Right hindlimb (tissue), 1 donor: ENCODE results near the gene RAC3.

Experiments used
- DNase-seq: peaks from one replicate; pipeline ENCODE4 v3.0.0-alpha.2; 2018

The RAC3 gene

DNA sequence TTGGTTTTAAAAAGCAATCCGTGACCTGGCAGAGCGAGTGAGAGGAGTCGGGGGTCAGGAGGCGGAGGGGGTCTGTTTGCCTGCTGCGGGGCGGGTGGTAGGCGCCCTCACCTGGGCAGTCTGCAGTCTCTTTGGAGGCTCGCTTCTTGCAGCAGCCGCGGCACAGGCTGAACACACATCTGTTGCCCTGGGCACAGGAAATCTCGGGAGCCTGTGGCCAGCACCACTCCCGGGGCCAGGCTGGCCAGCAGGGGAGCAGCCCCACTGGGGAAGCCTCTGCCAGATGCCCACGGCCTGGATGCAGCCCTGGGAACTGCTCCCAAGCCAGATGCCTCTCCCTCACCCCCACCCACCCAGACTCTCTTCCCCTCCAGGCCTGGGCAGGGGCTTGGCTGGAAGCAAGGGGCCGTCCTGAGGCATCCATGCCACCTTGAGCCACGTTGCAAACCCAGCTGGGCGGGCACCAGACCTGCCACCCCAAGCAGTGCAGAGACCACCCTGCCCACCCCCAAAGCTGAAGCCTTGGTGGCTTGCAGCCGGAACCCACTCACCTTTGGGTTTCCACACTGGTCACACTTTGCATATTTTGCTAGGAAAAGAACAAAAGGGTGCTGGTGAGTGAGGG, 26.9 kb downstream of the RAC3 start:
- peak; percentile 16 for DNase-seq

DNA sequence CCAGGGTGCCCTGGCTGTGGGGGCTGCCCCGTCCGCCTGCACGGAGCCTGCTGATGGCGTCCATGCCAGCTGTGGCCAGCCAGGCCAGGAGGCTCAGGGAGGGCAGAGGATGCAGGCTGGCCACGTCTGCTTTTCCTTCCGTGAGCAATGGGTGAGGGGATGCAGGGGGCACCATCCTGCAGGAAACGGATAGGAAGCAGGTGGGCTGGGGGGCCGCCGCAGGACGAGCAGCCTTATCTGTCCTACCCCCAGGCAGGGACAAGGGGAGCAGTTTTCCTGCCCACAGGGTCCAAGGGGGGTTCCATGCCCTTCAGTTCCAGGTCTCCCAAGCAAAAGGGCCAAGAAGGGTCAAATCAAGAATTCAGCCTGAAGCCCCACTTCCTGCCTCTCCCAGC, 27.4 kb downstream of the RAC3 start:
- DNase-seq: no peak

DNA sequence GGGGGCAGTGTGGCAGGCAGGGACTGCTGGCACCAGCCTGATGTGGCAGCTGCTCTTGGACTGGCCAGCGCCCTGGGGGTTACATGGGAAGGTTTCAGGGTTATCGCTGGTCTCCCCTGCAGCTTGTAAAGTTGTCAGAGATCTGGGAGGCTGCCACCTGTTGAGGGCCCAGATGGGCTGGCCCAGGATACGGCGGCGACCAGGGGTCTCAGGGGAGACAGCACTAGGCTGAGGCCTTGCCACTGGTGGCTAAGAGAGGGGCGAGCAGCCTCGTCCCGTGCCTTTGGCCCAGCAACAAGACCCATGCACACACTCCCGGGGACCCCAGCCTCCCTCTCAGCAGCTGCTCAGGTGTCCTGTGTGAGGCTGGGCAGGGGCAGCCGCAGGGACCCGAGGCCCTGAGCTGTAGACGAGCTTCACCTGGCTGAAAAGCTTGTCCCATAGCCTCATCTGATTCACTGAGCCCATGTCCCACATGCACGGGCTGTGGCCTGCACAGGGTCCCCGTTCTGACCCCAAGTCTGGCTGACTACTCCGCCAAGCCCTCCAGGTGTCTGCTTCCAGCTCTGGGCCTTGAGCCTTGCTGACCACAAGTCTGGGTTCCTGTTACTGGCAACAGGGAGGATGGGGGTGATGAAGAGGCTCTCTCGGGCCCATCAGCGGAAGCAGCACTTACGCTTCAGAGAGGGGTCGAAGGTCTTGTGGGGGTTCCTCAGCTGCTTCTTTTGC, 28.0 kb downstream of the RAC3 start:
- DNase-seq: no peak

DNA sequence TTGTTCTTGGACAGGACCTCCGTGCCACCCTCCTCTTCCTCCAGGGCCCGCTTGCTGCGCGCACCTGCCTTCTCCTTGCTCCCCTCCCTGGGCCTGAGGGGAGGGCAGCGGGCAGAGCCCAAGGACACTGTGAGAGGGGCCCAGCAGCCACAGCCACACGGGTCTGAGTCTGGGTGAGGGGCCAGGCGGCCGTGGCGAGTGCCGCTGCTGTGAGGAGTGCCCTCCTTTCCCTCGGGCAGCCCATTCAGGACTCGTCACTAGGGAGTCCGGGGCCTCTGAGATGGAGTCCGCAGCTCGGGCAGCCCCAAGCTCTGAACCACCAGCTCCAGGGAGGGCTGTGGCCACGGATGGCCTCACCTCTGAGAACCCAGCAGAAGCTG, 28.5 kb downstream of the RAC3 start:
- no peak for DNase-seq

DNA sequence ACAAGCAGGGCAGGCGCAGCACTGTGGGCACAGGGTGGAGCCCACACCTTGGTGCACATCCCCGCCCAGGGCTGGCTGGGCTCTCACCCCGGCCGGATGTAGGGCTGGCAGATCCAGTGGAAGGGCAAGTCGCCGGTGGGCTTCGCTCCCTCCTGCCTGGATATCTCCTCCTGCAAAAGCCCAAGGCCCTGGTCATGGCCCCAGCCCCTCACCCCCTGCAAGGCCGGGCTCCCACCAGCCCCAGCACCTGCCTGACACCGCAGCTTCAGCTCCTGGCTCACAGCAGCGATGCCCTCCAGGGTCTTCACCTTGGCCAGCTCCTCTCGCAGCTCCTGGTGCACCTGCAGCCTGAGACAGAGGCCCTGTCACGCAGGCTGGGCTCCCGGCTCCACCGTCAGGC, 29.1 kb downstream of the RAC3 start:
- no peak for DNase-seq

DNA sequence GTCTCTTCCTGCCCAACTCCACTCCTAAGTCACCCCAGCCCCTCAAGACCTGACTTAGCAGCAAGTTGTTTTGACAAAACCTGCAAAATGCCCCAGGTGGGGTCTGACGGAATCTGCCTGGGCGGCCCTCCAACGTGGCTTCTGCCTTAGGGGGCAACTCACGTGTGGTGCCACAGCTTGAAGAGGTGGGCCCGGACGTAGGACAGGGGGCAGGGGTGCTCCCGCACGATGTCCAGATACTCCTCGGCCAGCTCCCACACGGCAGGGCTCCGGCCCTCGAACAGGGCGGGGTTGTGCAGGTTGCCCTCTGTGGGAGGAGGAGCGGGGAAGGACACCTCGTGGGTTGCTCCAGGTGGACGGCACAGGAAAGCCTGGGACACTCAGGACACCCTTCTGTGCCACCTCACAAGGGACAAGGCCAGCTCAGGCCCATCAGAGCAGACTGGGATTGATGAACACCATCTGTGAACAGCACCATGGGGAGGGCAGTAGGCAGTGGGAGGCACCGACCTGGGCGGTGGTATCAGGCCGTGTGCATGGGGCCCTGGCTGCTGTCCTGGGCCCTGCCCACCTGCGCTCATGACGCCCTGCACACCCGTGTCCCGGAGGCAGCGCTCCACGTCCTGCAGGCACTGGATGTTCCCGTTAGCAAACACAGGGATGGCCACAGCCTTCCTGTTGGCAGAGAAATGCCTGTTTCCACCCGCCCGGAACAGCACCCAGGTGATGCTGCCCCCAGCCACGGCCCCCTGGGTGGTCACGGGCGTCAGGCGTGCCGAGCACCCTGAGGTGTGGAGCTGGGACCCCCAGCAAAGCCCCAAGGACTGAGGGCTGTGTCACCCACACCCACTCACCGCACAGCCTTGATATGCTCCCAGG, 29.8 kb downstream of the RAC3 start:
- no peak for DNase-seq

DNA sequence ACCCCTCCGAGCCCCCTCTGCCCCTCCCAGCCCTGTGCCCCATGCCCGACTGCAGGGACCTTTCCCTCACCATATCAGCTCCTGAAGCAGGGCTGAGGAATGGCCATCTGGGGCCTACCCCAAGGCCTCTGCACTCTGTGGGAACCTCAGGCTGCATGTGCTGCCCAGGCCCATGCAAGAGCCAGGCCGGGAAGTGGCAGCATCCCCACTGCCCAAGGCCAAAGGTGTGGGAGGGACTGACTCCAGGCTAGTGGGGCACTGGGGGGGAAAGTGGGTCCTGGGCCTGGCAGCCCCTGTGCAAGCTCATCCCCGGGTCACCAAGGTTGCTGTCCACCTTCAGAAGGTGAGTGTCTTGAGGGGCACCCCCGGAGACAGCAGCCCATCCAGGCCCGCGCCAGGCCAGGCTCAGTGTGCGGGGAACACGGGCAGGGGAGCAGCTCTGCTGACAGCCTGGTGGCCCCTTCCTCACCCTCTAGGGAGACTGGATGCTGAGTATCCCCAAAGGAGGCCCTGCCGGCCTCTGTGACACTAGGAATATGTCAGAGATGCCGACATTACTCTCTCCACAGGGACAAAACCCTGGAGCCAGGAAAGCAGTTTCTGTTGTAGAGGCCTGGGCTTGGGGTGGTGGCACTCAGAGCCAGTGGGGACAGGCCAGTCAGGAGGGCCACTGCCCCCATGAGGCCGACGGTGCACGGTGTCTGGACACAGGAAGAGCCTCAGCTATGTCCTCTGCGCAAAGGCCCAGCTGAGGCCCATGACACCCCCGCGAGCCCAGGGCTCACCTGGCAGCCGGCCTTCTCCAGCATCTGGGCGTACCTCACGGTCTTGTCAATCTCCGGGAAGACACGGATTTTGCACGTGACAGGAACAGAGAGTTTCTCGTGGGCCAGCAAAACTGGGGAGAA, 30.9 kb downstream of the RAC3 start:
- DNase-seq: no peak

DNA sequence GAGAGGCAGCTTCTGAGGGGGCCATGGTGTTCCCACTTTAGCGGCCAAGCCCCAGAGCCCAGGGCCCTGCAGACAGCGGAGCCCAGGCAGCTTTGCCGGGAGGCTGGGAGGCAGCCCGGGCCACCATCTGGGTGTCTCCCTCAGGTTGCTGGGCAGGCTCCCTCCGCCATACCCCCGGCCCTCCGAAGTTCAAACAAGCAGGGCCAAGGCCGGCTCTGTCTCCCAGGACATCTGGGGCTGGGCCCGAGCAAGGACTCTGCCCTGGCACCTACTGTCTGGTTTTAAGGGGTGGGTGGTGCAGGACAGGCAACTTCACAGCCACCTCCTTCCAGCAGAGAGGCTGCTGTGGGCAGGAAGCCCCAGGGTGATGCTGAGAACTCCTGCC, 31.5 kb downstream of the RAC3 start:
- no peak for DNase-seq

DNA sequence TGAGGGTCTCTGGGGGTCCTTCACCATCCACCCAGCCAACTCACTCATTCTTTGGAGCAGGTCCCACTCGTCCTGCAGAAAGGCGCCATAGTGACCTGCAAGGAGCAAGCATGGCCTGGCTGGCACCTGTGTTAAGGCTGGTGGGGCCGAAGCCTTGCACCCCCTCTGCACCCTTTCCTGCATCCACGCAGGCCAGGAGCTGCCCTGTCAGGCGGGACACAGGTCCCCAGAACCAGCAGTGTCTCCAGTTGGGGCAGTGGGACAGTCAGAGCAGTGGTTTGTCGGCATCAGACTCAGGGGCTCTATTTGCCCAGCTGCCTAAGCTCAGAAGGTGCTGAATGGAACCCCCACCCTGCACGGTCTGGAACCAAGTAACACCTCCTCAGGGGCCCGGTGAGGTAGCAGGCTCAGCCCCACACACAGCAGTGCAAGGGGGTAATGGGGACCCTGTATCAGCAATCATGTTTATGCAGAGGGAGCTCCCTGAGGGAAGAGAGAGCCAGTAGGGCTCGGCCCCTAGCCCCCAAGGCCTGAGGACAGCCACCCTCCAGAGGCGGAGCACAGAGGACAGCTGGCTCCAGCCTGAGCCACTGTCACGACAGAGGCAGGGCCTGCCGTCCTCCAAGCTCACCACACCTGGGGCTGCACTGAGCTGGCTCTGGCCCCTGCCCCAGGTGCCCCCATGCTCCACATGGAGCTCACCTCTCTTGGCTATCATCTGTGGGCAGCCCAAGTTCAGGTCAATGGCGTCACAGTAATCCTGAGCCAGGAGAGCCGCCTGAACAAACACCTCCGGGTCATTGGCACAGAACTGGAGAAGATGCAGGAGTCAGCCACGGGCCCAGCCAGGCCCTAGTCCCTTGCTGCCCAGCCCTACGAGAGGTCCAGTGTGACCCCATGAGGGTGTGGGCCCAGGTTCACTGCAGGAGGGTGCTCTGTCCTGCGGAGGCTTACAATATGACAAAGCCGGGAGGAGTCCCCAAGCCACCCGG, 32.2 kb downstream of the RAC3 start:
- DNase-seq: no peak

DNA sequence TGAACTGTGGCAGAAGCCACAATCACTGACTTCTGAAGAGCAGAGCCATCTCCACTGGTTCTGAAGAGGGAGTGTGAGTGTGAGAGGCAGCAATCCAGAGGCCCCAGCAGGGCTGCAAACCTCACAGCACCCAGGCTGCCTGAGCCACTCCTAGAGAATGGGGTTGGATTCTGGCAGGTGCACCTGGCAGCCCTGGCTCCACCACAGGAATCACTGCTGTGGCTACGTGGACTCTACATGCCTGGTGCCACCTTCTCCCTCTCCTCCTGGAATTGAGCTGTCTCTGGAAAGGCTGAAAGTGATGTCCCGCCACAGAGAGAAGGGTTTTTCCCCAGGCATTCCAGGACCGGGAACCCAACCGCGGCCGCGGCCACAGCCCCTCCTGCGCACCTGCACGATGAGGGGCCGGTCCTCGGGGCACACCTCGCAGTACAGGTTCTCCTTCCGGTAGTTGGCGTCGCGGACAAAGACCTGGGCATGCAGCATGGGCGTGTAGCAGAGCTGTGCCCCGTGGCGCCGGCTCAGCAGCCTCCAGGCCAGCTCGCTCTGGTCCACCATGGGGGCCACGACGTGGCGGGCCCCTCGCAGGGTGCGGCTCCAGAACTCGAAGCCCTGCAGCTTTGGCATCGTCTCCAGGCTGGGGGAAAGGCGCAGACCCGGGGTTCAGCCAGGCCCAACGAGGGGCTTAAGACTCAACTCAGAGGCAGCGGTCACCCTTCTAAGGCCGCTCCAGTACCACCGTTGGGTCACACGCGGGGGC, 33.1 kb downstream of the RAC3 start:
- DNase-seq: no peak

DNA sequence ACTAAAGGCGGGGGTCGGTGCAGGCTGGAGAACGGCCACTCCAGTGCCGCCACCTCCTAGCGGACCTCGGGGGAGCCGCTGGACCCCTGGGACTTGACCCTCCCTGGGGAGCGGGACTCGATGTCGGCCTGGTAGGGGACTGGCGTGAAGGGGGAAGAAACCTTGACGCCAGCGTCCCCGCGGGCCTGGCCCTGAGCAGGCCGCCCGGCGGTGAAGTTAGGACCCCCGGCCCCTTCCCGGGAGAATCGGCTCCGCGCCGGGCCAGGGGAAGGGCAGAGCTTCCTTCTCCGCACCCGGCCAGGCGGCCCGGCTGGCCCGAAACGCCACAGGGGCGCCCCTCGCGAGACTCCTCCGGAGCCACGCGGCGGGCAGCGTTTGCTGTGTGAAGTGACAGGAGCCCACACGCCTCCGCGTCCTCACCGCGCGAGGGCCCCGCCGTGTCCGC, 33.7 kb downstream of the RAC3 start:
- no peak for DNase-seq

DNA sequence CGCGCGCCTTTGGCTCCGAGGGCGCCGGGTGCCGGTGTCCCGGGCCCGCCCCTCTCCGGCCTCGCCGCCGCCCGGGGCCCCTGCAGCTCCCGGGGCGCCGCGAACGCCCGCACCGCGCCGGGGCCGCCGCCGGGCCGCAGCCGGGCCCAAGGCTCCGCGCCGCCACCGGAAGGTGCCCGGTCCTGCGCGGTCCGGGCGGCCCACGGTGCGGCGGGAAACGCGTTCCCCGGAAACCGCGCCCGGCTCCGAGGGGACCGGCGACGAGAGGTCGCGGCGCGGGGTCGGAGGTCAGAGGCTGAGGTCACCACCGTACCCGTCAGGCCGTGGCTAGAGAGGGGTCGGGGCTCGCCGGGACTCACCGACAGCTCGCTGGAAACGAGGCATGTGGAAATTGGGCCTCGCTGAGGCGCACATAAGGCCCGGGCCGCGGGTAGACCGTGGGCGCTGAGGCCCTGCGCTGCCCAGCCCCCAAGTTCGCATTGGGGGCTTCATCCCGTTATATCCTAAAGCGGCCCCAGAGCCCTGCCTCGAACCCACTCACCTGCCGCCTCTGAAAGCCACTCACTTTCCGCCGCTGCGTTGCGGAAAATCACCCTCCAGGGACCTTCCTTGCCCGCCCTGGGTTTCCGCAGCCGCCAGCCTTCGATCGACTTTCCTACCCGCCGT, 34.3 kb downstream of the RAC3 start, which contains the start of gene DUS1L:
Gene DUS1L, minus strand, starts transcription at position 167 of the 666 bp plus-strand sequence. CDS start 745 bp downstream, outside the sequence.
- peak; percentile 66 for DNase-seq

DNA sequence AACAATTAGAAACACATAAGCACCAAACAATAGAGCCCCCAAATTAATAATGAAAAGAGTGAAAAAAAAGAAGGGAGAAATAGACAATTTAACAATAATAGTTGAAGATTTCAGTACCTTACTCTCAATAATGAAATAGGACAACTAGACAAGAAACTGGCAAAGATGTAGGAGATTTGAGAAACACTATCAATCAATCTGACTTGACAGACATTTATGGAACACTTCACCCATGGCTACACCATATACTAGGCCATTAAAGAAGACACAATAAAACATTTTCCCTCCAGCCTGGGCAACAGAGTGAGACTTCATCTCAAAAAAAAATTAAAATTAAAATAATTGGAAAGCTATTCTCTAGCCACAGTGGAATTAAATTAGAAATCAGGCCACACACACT, 39.1 kb downstream of the RAC3 start:
- no peak for DNase-seq

DNA sequence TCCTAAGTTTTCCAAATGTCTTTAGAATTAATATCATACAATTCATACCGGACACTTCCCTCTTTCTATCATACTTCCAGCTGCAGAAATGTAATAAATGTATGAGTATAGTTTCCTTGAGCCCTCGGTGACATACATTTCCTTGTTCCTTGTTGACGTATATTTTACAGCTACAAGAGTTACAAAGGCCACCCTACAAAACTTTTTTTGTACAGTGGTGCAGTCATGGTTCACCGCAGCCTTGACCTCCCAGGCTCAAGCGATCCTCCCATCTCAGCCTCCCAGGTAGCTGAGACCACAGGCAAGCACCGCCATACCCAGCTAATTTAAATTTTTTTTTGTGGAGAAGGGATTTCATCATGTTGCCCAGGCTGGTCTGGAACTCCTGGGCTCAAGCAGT, 41.3 kb downstream of the RAC3 start:
- DNase-seq: no peak

DNA sequence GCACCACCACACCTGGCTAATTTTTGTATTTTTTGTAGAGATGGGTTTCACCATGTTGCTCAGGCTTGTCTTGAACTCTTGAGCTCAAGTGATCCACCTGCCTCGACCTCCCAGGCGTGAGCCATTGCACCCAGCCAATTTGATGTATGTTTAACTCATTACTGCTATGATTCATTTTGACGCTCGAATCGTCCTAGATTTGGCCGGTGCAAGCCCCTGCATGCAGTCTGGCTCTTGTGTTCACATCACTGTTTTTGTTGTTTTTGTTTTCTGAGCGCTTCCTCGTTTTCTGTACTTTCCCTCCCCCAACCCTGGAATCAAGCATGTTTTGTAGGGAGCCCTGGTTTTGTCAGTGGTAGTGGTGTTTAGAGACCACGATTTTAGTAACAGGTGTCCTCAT, 42.0 kb downstream of the RAC3 start:
- no peak for DNase-seq

DNA sequence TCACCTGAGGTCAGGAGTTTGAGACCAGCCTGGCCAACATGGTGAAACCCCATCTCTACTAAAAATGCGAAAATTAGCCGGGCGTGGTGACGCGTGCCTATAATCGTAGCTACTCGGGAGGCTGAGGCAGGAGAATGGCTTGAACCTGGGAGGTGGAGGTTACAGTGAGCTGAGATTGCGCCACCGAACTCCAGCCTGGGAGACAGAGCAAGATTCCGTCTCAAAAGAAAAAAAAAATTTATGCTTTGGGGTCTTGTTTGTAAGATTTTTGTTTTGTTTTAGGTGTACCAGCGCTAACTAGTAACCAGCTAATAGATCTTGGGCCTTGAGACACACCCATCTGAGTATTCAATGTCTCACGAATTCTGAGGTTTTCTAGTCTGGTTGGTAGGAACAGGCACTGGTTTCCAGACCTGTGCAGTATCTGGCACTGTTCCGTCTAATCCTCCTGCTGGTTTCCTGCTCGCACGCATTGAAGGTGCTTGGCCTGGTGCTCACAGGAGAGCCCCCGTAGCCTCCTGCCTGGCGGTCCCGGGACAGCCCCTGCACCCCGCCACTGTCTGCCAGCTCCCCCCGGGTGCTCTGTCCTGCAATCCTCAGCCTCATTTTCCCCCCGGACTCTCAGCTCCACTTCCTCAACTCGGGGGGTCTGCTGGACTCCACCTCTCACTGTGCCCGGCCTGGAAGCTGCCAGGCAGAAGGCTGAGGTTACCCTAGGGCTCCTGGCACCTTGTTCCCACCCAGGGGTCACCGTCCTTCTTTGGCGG, 44.7 kb downstream of the RAC3 start:
- no peak for DNase-seq

DNA sequence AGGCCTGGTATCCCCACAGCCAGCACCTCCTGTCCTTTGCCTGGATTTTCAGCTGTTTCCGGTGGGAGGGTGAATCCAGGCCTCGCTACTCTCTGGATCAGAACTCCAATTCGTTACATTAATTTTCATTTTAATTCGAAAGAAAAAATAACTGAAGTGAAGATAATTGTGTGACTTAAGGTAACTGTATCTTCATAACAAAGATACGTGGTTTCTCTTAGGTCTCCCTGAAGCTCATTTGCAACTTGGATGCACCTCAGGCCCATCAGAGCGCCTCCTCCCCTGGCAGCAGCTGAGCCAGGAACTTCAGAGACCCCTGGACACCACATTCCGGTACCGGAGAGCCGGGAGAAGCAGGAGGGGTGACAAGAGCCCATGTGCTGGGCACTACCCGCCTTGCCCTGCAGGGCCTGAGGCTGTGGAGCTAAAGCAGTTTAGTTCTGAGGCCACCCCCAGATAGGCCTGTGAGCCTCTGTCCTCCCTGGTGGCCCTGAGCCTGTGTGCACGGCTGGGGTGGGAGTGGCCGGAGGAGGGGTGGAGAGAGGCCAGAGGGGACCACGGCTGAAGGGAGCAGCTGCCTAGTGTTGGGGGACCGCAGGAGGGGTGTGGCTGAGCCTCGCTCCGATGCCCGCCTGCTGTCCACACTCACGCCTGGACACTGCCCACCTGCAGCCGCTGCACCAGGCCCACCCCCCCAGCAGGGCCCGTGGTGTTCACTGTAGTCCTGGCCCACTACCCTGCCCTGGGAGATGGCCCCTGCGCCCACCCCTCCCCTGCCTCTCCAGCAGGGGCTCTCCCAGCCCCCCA, 45.5 kb downstream of the RAC3 start:
- DNase-seq: no peak
